ENCODE data around the gene TLR7. TPM values are rescaled to one million over a fixed set of nuclear protein-coding genes. Genes with fewer than 3 reads are reported as not detected.

TLR7 gene
- total and polyA plus RNA-seq, 10 of the 15 experiments (the other 5 are each of a cell fraction or from before 2014, with no cell fraction given) = 12.0 to 44.4 (median 22.6) TPM

DNA sequence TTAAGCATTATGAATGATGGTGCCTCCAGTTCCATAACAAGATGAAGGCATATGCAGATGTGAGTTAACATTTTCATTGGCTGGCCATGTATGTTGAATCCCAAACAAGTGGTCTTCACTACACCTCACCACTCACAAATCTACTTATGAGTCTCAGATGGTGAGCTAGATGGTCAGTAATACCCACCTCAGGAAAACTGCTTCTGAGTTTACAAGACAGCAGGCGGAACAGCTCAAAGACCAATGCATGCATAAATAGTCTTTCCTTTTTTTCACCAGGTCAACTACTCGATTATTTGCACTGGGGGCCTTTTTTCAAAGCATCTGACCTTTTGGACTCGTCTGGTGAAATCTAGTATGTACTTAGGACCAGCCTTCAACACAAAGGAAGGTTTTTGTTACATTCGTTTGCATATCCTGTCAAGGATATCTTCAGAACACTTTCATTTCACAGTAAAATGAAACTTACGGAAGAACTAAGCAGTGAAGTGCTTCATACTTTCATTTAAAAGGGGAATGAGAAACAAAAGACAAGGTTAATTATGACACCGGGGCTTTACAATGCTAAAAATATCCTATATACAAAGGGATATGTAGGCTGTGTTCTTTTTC lies 23.1 kb upstream of the TLR7 start (continued):
- TF ChIP-seq JUNB (IDR thresholded peaks at IDR 0.05) = no peak
- TF ChIP-seq ESRRA (IDR thresholded peaks at IDR 0.05; ENCODE audit: low read length) = no peak
- no peak for TF ChIP-seq RCOR1 (conservative IDR thresholded peaks at IDR 0.05; ENCODE audit: low read depth, low read length)
- TF ChIP-seq, protein P1, sequence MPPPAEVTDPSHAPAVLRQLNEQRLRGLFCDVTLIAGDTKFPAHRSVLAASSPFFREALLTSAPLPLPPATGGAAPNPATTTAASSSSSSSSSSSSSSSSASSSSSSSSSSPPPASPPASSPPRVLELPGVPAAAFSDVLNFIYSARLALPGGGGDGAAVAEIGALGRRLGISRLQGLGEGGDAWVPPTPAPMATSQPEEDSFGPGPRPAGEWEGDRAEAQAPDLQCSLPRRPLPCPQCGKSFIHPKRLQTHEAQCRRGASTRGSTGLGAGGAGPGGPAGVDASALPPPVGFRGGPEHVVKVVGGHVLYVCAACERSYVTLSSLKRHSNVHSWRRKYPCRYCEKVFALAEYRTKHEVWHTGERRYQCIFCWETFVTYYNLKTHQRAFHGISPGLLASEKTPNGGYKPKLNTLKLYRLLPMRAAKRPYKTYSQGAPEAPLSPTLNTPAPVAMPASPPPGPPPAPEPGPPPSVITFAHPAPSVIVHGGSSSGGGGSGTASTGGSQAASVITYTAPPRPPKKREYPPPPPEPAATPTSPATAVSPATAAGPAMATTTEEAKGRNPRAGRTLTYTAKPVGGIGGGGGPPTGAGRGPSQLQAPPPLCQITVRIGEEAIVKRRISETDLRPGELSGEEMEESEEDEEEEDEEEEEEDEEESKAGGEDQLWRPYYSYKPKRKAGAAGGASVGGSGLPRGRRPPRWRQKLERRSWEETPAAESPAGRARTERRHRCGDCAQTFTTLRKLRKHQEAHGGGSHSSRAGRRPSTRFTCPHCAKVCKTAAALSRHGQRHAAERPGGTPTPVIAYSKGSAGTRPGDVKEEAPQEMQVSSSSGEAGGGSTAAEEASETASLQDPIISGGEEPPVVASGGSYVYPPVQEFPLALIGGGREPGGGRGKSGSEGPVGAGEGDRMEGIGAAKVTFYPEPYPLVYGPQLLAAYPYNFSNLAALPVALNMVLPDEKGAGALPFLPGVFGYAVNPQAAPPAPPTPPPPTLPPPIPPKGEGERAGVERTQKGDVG (CRISPR knock-in tag; IDR thresholded peaks at IDR 0.05) = no peak
- TF ChIP-seq PAX8 (IDR thresholded peaks at IDR 0.05) = no peak
- TF ChIP-seq, protein P2, sequence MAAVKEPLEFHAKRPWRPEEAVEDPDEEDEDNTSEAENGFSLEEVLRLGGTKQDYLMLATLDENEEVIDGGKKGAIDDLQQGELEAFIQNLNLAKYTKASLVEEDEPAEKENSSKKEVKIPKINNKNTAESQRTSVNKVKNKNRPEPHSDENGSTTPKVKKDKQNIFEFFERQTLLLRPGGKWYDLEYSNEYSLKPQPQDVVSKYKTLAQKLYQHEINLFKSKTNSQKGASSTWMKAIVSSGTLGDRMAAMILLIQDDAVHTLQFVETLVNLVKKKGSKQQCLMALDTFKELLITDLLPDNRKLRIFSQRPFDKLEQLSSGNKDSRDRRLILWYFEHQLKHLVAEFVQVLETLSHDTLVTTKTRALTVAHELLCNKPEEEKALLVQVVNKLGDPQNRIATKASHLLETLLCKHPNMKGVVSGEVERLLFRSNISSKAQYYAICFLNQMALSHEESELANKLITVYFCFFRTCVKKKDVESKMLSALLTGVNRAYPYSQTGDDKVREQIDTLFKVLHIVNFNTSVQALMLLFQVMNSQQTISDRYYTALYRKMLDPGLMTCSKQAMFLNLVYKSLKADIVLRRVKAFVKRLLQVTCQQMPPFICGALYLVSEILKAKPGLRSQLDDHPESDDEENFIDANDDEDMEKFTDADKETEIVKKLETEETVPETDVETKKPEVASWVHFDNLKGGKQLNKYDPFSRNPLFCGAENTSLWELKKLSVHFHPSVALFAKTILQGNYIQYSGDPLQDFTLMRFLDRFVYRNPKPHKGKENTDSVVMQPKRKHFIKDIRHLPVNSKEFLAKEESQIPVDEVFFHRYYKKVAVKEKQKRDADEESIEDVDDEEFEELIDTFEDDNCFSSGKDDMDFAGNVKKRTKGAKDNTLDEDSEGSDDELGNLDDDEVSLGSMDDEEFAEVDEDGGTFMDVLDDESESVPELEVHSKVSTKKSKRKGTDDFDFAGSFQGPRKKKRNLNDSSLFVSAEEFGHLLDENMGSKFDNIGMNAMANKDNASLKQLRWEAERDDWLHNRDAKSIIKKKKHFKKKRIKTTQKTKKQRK (IDR thresholded peaks at IDR 0.05; ENCODE audit: low read depth, low read length) = no peak
- TF ChIP-seq TCF12 (IDR thresholded peaks at IDR 0.05; ENCODE audit: low read depth, low read length) = no peak
- no peak for TF ChIP-seq ZNF622 (IDR thresholded peaks at IDR 0.05)
- no peak for TF ChIP-seq CBX5 (IDR thresholded peaks at IDR 0.05; ENCODE audit: low read depth)
- no peak for TF ChIP-seq SREBF1 (IDR thresholded peaks at IDR 0.05; ENCODE audit: low read length)
- no peak for TF ChIP-seq JUND (IDR thresholded peaks at IDR 0.05; ENCODE audit: low read depth, low read length)
- TF ChIP-seq MTA2 (IDR thresholded peaks at IDR 0.05; ENCODE audit: low read depth) = peak; percentile 74
- no peak for TF ChIP-seq SMAD1 (IDR thresholded peaks at IDR 0.05; ENCODE audit: low read depth, partially characterized antibody)
- TF ChIP-seq CBX3 (IDR thresholded peaks at IDR 0.05; ENCODE audit: borderline replicate concordance, low read depth) = no peak
- no peak for TF ChIP-seq SRF (IDR thresholded peaks at IDR 0.05; ENCODE audit: low read depth in 2 of 2, low read length in 2 of 2)
- TF ChIP-seq CREM (IDR thresholded peaks at IDR 0.05; ENCODE audit: low read depth) = no peak
- no peak for TF ChIP-seq LARP7 (IDR thresholded peaks at IDR 0.05)
- TF ChIP-seq RAD51 (IDR thresholded peaks at IDR 0.05) = no peak
- no peak; a peak in 1 of 4 replicates for TF ChIP-seq ETV6 (conservative IDR thresholded peaks at IDR 0.05 in 1 of 2, IDR thresholded peaks at IDR 0.05 in 1 of 2; ENCODE audit: borderline replicate concordance in 1 of 2, low read depth in 1 of 2)
- peak; percentile 73 to 79; a peak in 3 of 4 replicates for TF ChIP-seq IKZF2 (IDR thresholded peaks at IDR 0.05)
- TF ChIP-seq, protein P3, sequence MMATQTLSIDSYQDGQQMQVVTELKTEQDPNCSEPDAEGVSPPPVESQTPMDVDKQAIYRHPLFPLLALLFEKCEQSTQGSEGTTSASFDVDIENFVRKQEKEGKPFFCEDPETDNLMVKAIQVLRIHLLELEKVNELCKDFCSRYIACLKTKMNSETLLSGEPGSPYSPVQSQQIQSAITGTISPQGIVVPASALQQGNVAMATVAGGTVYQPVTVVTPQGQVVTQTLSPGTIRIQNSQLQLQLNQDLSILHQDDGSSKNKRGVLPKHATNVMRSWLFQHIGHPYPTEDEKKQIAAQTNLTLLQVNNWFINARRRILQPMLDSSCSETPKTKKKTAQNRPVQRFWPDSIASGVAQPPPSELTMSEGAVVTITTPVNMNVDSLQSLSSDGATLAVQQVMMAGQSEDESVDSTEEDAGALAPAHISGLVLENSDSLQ (IDR thresholded peaks at IDR 0.05) = peak; percentile 48; the same call in 1 of the 2 replicates
- TF ChIP-seq, protein P4, sequence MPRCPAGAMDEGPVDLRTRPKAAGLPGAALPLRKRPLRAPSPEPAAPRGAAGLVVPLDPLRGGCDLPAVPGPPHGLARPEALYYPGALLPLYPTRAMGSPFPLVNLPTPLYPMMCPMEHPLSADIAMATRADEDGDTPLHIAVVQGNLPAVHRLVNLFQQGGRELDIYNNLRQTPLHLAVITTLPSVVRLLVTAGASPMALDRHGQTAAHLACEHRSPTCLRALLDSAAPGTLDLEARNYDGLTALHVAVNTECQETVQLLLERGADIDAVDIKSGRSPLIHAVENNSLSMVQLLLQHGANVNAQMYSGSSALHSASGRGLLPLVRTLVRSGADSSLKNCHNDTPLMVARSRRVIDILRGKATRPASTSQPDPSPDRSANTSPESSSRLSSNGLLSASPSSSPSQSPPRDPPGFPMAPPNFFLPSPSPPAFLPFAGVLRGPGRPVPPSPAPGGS (IDR thresholded peaks at IDR 0.05; ENCODE audit: borderline replicate concordance, insufficient read depth, low read depth, low read length, poor library complexity, severe bottlenecking) = no peak
- no peak for TF ChIP-seq FOS (IDR thresholded peaks at IDR 0.05; ENCODE audit: borderline replicate concordance, extremely low read depth, insufficient read length)

All from GM12878 (cell line).